ENCODE measurements around the gene TSKS. TPM values are rescaled to one million over a fixed set of nuclear protein-coding genes. Genes with fewer than 3 reads are reported as not detected.

Gene TSKS
- total and polyA plus RNA-seq, 4 donors = 0.10 to 0.50 (median 0.41) TPM

DNA sequence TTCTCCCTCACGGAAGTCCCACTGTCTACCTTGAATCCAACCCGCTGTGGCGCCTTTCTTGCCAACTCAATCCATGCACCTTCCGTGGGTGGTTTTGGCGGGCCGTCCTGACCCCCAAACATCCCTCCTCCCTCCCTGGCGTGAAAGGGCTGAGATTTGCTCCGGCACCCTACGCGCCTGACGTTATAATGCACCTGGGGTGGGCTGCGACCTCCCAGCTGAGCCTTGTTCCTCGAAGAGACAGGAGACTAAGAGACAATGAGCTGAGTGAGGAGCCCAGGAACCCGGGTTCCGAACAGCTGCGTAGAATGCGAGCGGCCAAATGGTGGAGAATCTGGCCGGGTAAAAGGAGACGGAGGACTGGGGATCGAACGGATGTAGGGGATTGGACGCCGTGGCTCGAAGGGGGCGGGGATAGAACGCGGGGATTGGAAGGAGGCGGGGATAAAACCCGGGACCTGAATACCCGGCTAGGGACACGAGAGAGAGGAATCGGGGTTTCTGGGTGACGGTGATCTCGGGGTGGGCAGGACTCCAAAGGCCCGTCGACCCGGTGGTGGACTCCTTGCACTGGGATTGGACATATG is 72.4 kb downstream of the TSKS start, which contains the start of gene CPT1C:
CPT1C (plus strand) TSS at position 461 of the 587 bp plus-strand sequence. CDS start 1,137 bp downstream, outside the sequence.
- Histone ChIP-seq H3K36me3 (ENCODE audit: control insufficient read depth, insufficient read depth, low read length) (peaks cover 57% of the 10 kb centered on the region), H3K27ac (ENCODE audit: low read depth, low read length) (peak within 1 kb of the TSS; percentile 87), H3K27me3 (ENCODE audit: control insufficient read depth, insufficient read depth, low read length) (peaks cover 6% of the 10 kb centered on the region), H3K4me3 (ENCODE audit: low read depth, low read length) (peak within 1 kb of the TSS; percentile 73), H3K9me3 (ENCODE audit: control insufficient read depth, insufficient read depth, low read length) (no peaks in the 10 kb centered on the region), H3K4me1 (ENCODE audit: control insufficient read depth, insufficient read depth, low read length) (peaks cover 47% of the 10 kb centered on the region)
- WGBS (ENCODE audit: insufficient coverage) = 0% methylated on average over 38 of the region's 38 CpGs
- DNase-seq (ENCODE audit: low read depth in 4 of 6, low spot score in 6 of 6) = peak in 5 of 6 donors; percentile 89 to 99 (median 95)

GRCh38 chr19:49690079-49690655 is 72.9 kb downstream of the TSKS start:
- H3K4me3 ChIP-seq (ENCODE audit: low read depth, low read length) = peak overlapping the region; percentile 73
- no peak for DNase-seq (ENCODE audit: low read depth in 4 of 6, low spot score in 6 of 6)
- peak overlapping the region; percentile 87 for H3K27ac ChIP-seq (ENCODE audit: low read depth, low read length)
- WGBS (ENCODE audit: insufficient coverage) = 2% methylated on average over 39 of the region's 39 CpGs
- no peaks in the 10 kb centered on the region for H3K9me3 ChIP-seq (ENCODE audit: control insufficient read depth, insufficient read depth, low read length)
- H3K4me1 ChIP-seq (ENCODE audit: control insufficient read depth, insufficient read depth, low read length) = peaks cover 47% of the 10 kb centered on the region
- peaks cover 60% of the 10 kb centered on the region for H3K36me3 ChIP-seq (ENCODE audit: control insufficient read depth, insufficient read depth, low read length)
- H3K27me3 ChIP-seq (ENCODE audit: control insufficient read depth, insufficient read depth, low read length) = peaks cover 6% of the 10 kb centered on the region

Small RNA genes lying within 50 kb of the gene (small RNA-seq; reads per million reads assigned to genes)
- gene MIR6799 (ENCODE audit: low replicate concordance) (not detected), gene RNU6-841P (ENCODE audit: low replicate concordance) (not detected)

Other genes starting within 250 kb of the TSKS start
- gene RCN3, start 235.3 kb downstream of the TSKS start, total RNA-seq = 10 to 100 TPM; 24.9 to 85.2 TPM
- gene RCN3, start 235.3 kb downstream of the TSKS start, polyA plus RNA-seq (ENCODE audit: insufficient read length in 2 of 2) = 10 to 100 TPM; 14.5 to 36.5 TPM
- 10 to 100 TPM; 32.2 to 86.1 TPM for gene NOSIP, start 182.8 kb downstream of the TSKS start, total RNA-seq
- gene NOSIP, start 182.8 kb downstream of the TSKS start, polyA plus RNA-seq (ENCODE audit: insufficient read length in 2 of 2) = 10 to 100 TPM; 63.9 to 67.4 TPM
- gene PRRG2, start 182.0 kb downstream of the TSKS start, total RNA-seq = under 1 TPM; 0.79 to 0.83 TPM
- gene PRRG2, start 182.0 kb downstream of the TSKS start, polyA plus RNA-seq (ENCODE audit: insufficient read length in 2 of 2) = 1 to 10 TPM in 1 of 2 donors, under 1 TPM in 1; 0.78 to 1.5 TPM
- gene PRR12, start 172.1 kb downstream of the TSKS start, total RNA-seq = 1 to 10 TPM; 6.6 to 8.2 TPM
- gene PRR12, start 172.1 kb downstream of the TSKS start, polyA plus RNA-seq (ENCODE audit: insufficient read length in 2 of 2) = 10 to 100 TPM; 37.7 to 42.3 TPM
- 10 to 100 TPM in 1 of 2 donors, 1 to 10 TPM in 1; 4.7 to 16.7 TPM for gene RRAS, start 123.2 kb downstream of the TSKS start, total RNA-seq
- 10 to 100 TPM; 13.4 to 16.7 TPM for gene RRAS, start 123.2 kb downstream of the TSKS start, polyA plus RNA-seq (ENCODE audit: insufficient read length in 2 of 2)
- 10 to 100 TPM; 11.8 to 12.2 TPM for gene SCAF1, start 121.1 kb downstream of the TSKS start, total RNA-seq
- 10 to 100 TPM; 66.3 to 70.8 TPM for gene SCAF1, start 121.1 kb downstream of the TSKS start, polyA plus RNA-seq (ENCODE audit: insufficient read length in 2 of 2)
- 10 to 100 TPM; 21.8 to 63.9 TPM for gene IRF3, start 97.4 kb downstream of the TSKS start, total RNA-seq
- 10 to 100 TPM; 39.2 to 51.4 TPM for gene IRF3, start 97.4 kb downstream of the TSKS start, polyA plus RNA-seq (ENCODE audit: insufficient read length in 2 of 2)
- 1 to 10 TPM in 1 of 2 donors, under 1 TPM in 1; 0.89 to 7.6 TPM for gene BCL2L12, start 97.4 kb downstream of the TSKS start, total RNA-seq
- 10 to 100 TPM in 1 of 2 donors, 1 to 10 TPM in 1; 8.2 to 15.0 TPM for gene BCL2L12, start 97.4 kb downstream of the TSKS start, polyA plus RNA-seq (ENCODE audit: insufficient read length in 2 of 2)
- gene PRMT1, start 86.0 kb downstream of the TSKS start, total RNA-seq = 100 to 1,000 TPM; 150 to 186 TPM
- gene PRMT1, start 86.0 kb downstream of the TSKS start, polyA plus RNA-seq (ENCODE audit: insufficient read length in 2 of 2) = 100 to 1,000 TPM; 221 to 249 TPM
- gene ADM5, start 73.7 kb downstream of the TSKS start, total RNA-seq = under 1 TPM; 0.69 to 0.88 TPM
- 1 to 10 TPM; 3.1 to 3.3 TPM for gene ADM5, start 73.7 kb downstream of the TSKS start, polyA plus RNA-seq (ENCODE audit: insufficient read length in 2 of 2)
- 10 to 100 TPM; 23.2 to 32.4 TPM for gene CPT1C, start 72.2 kb downstream of the TSKS start, total RNA-seq
- gene CPT1C, start 72.2 kb downstream of the TSKS start, polyA plus RNA-seq (ENCODE audit: insufficient read length in 2 of 2) = 100 to 1,000 TPM; 110 to 128 TPM
- gene AP2A1, start 3.7 kb upstream of the TSKS start, total RNA-seq = 10 to 100 TPM; 58.5 to 61.6 TPM
- 100 to 1,000 TPM; 151 to 156 TPM for gene AP2A1, start 3.7 kb upstream of the TSKS start, polyA plus RNA-seq (ENCODE audit: insufficient read length in 2 of 2)
- 10 to 100 TPM; 17.2 to 29.0 TPM for gene FUZ, start 50.0 kb upstream of the TSKS start, total RNA-seq
- gene FUZ, start 50.0 kb upstream of the TSKS start, polyA plus RNA-seq (ENCODE audit: insufficient read length in 2 of 2) = 10 to 100 TPM; 32.6 to 35.0 TPM
- 10 to 100 TPM; 16.7 to 21.8 TPM for gene MED25, start 55.0 kb upstream of the TSKS start, total RNA-seq
- gene MED25, start 55.0 kb upstream of the TSKS start, polyA plus RNA-seq (ENCODE audit: insufficient read length in 2 of 2) = 10 to 100 TPM; 64.7 to 68.2 TPM
- 100 to 1,000 TPM in 1 of 2 donors, 10 to 100 TPM in 1; 62.2 to 220 TPM for gene PTOV1, start 87.9 kb upstream of the TSKS start, total RNA-seq
- gene PTOV1, start 87.9 kb upstream of the TSKS start, polyA plus RNA-seq (ENCODE audit: insufficient read length in 2 of 2) = 100 to 1,000 TPM; 420 to 438 TPM
- 10 to 100 TPM; 22.2 to 47.1 TPM for gene PNKP, start 104.3 kb upstream of the TSKS start, total RNA-seq
- gene PNKP, start 104.3 kb upstream of the TSKS start, polyA plus RNA-seq (ENCODE audit: insufficient read length in 2 of 2) = 10 to 100 TPM; 53.5 to 87.1 TPM
- gene AKT1S1, start 114.0 kb upstream of the TSKS start, total RNA-seq = 1 to 10 TPM; 3.8 to 9.0 TPM
- gene AKT1S1, start 114.0 kb upstream of the TSKS start, polyA plus RNA-seq (ENCODE audit: insufficient read length in 2 of 2) = 10 to 100 TPM; 43.0 to 43.8 TPM
- 10 to 100 TPM in 1 of 2 donors, 1 to 10 TPM in 1; 9.6 to 13.9 TPM for gene TBC1D17, start 114.4 kb upstream of the TSKS start, total RNA-seq
- 10 to 100 TPM; 67.2 to 78.6 TPM for gene TBC1D17, start 114.4 kb upstream of the TSKS start, polyA plus RNA-seq (ENCODE audit: insufficient read length in 2 of 2)
- gene IL4I1, start 133.6 kb upstream of the TSKS start, total RNA-seq = under 1 TPM; 0.30 to 0.33 TPM
- gene IL4I1, start 133.6 kb upstream of the TSKS start, polyA plus RNA-seq (ENCODE audit: insufficient read length in 2 of 2) = 1 to 10 TPM in 1 of 2 donors, under 1 TPM in 1; 0.89 to 1.3 TPM
- 1 to 10 TPM; 2.6 to 7.2 TPM for gene ATF5, start 165.9 kb upstream of the TSKS start, total RNA-seq
- 10 to 100 TPM; 19.0 to 19.5 TPM for gene ATF5, start 165.9 kb upstream of the TSKS start, polyA plus RNA-seq (ENCODE audit: insufficient read length in 2 of 2)
- gene NUP62, start 166.2 kb upstream of the TSKS start, total RNA-seq = 10 to 100 TPM; 16.9 to 41.0 TPM
- gene NUP62, start 166.2 kb upstream of the TSKS start, polyA plus RNA-seq (ENCODE audit: insufficient read length in 2 of 2) = 10 to 100 TPM; 48.3 to 51.3 TPM
- gene SIGLEC11, start 197.9 kb upstream of the TSKS start, total RNA-seq = 1 to 10 TPM; 1.2 to 1.7 TPM
- gene SIGLEC11, start 197.9 kb upstream of the TSKS start, polyA plus RNA-seq (ENCODE audit: insufficient read length in 2 of 2) = under 1 TPM; 0.52 to 0.53 TPM

Measured in spinal cord (tissue), 10 donors.